H1 (cell line): ENCODE results near the gene GRID2. TPM values are rescaled to one million over a fixed set of nuclear protein-coding genes. Genes with fewer than 3 reads are reported as not detected.

Experiments
- BCL11A ChIP-seq, 2 experiments: IDR thresholded peaks; one replicate each; pipeline ENCODE4 v1.6.1; 2011; ENCODE audit warnings: low read depth in 2 of 2, low read length in 2 of 2, mild to moderate bottlenecking in 2 of 2
- CHD7 ChIP-seq: fragments of 300-600 bp; sonication (generic); IDR thresholded peaks from 2 replicates; pipeline ENCODE4 v1.7.1; 2012; ENCODE audit warnings: low read length, moderate library complexity, mild to moderate bottlenecking, inconsistent platforms; ENCODE audit not compliant: insufficient replicate concordance
- EGR1 ChIP-seq: IDR thresholded peaks from 2 replicates; pipeline ENCODE4 v1.6.1; 2011; ENCODE audit warnings: low read depth, low read length, borderline replicate concordance
- KDM4A ChIP-seq: IDR thresholded peaks from one replicate; pipeline ENCODE4 v1.7.1; 2012; ENCODE audit warnings: low read depth, mild to moderate bottlenecking, moderate library complexity, low read length, inconsistent platforms; ENCODE audit not compliant: severe bottlenecking
- POLR2A ChIP-seq, 2 experiments: IDR thresholded peaks; 1 replicate in 1 of 2; 2 replicates in 1 of 2; pipeline ENCODE4 v1.6.1; 2011; ENCODE audit warnings: low read depth in 2 of 2, low read length in 2 of 2, mild to moderate bottlenecking in 2 of 2; ENCODE audit errors: control extremely low read depth in 1 of 2
- POLR2AphosphoS5 ChIP-seq: IDR thresholded peaks from 2 replicates; pipeline ENCODE4 v1.6.1; 2011; ENCODE audit warnings: low read depth, low read length
- SP1 ChIP-seq: IDR thresholded peaks from 2 replicates; pipeline ENCODE4 v1.6.1; 2011; ENCODE audit warnings: low read depth, low read length
- YY1 ChIP-seq: IDR thresholded peaks from 2 replicates; pipeline ENCODE4 v1.6.1; 2011; ENCODE audit warnings: low read depth, mild to moderate bottlenecking, low read length
- polyA plus RNA-seq, 7 experiments: library from polyadenylated mRNA; depleted of rRNA in 3 of 7; stranded (reverse) in 5 of 7; unstranded in 2 of 7; fragments of >200 nt in 5 of 7; fragments of 200-250 nt in 2 of 7; gene quantifications; 1 replicate in 5 of 7; 2 replicates in 1 of 7; 4 replicates in 1 of 7; pipeline versions ENCODE4 v1.2.1 to v1.2.3, GENCODE V29; 2011 to 2013; ENCODE audit warnings: missing spikeins in 2 of 7, mixed read lengths in 2 of 7
- total RNA-seq: library from RNA; stranded (reverse); fragmentation: NEBNext Ultra II Directional; extraction: Animal tissue kit (Norgen Biotek cat#: 25700); gene quantifications from 2 replicates; pipeline ENCODE4 v1.2.1, GENCODE V29; 2021

GRID2 gene
- total and polyA plus RNA-seq, 2 of the 8 experiments (the other 6 are each of a cell fraction or from before 2014, with no cell fraction given), result 31.1 to 81.9 TPM

GRCh38 chr4:92843784-92844183 lies 540.0 kb downstream of the GRID2 start (continued):
- TF ChIP-seq CHD7 (no peak), BCL11A (IDR thresholded peaks at IDR 0.05; ENCODE audit: low read depth in 2 of 2, low read length in 2 of 2) (no peak), POLR2AphosphoS5 (no peak), YY1 (no peak), POLR2A (IDR thresholded peaks at IDR 0.05; ENCODE audit: control extremely low read depth in 1 of 2, low read depth in 2 of 2, low read length in 2 of 2) (no peak), KDM4A (no peak), SP1 (no peak), EGR1 (no peak)
